Measurements from ENCODE around the gene ZNF45. TPM values are rescaled to one million over a fixed set of nuclear protein-coding genes. Genes with fewer than 3 reads are reported as not detected.
A peak's percentile ranks its signal among the peaks of the same experiment; 100 is the strongest.

ZNF45 gene
- total RNA-seq, 1 experiment from 2014 or later: 20.3 TPM

DNA sequence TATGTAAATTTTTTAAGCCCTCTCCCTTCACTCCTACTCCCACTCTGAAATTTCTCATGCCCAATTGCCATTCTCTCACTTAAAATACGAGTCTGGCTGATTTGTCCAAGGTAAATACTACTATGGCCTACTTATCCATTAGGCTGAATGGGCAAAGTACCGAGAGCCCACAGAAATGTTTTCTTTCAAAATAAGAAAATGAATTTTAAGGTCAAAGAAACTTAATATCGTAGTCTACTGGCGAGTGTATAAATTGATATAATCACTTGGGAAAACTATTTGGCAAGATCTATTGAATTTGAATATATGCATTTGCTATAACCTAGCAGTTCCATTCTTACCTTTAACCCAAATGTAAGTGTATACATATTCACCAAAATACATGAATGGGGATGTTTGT lies 32.7 kb downstream of the ZNF45 start:
- no peak overlapping the region for H3K27ac Mint-ChIP-seq (ENCODE audit: unreplicated experiment)
- no peak for DNase-seq
- intact Hi-C loops (cut with micrococcal nuclease; ENCODE audit: unreplicated experiment): no loop called here
- no peaks in the 10 kb centered on the region for H3K4me1 Mint-ChIP-seq (ENCODE audit: low read depth, unreplicated experiment)
- TF ChIP-seq, protein P1, sequence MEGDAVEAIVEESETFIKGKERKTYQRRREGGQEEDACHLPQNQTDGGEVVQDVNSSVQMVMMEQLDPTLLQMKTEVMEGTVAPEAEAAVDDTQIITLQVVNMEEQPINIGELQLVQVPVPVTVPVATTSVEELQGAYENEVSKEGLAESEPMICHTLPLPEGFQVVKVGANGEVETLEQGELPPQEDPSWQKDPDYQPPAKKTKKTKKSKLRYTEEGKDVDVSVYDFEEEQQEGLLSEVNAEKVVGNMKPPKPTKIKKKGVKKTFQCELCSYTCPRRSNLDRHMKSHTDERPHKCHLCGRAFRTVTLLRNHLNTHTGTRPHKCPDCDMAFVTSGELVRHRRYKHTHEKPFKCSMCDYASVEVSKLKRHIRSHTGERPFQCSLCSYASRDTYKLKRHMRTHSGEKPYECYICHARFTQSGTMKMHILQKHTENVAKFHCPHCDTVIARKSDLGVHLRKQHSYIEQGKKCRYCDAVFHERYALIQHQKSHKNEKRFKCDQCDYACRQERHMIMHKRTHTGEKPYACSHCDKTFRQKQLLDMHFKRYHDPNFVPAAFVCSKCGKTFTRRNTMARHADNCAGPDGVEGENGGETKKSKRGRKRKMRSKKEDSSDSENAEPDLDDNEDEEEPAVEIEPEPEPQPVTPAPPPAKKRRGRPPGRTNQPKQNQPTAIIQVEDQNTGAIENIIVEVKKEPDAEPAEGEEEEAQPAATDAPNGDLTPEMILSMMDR (IDR thresholded peaks at IDR 0.05; ENCODE audit: unreplicated experiment): no peak
- no TSS peak for BruUV-seq (replicated peaks)
- H3K4me3 Mint-ChIP-seq (ENCODE audit: low read depth, unreplicated experiment): peak overlapping the region; percentile 84
- peaks cover 29% of the 10 kb centered on the region for H3K9me3 Mint-ChIP-seq (ENCODE audit: low read depth, unreplicated experiment)
- CTCF ChIA-PET: interaction anchor here (1.4 kb wide), 1 partner anchor 49 kb away, joined by 3 read pairs; the partner anchor contains the start of gene ZNF221
- peaks cover 13% of the 10 kb centered on the region for H3K36me3 Mint-ChIP-seq (ENCODE audit: insufficient read depth, unreplicated experiment)
- no peaks in the 10 kb centered on the region for H3K27me3 Mint-ChIP-seq (ENCODE audit: unreplicated experiment)

DNA sequence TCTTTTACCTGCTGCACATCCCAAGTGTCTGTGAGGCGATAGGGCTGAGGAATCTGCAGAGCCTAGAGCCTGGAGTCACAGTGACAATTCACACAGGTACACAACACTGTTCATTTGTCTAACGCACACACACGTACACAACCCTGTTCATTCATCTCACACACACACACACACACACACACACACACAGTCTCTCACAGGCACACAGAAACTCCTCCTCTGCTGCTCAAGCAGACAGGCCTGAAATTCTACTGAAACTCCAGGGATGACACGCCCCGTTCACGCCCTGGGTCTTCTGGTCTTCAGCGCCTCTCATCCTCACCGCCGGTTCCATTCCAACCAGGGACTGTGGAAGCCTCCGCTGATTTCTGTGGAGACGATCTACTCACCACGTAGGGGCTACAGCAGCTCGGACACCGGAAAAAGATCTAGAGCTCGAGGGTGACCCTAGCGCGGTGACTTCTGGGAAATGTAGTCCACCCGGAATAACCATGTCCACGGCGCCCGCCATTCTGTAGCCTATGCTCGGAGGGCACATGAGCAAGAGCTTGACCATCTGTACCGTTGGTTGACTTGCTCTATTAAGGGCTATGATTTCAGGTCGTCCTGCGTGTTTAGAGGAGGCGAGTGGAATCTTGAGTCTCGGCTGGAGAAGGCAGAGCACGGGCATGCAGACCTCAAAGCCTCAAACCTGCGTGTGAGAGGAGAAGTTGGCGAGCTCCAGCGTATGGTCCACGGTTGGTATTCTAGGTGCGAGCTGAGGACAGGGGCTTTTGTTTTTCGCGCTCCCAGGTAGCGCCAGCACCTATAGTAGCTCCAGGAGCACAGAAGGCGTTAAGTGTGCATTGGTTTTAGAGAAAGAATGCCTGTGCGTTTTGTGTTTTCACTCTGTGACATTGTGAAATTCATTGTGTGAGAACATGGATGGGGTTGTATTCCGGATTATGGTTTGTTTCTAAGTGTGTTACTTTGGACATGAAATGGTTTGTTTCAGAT lies 33.4 kb downstream of the ZNF45 start:
- Mint-ChIP-seq H3K27ac (ENCODE audit: unreplicated experiment) (peak overlapping the region; percentile 88), H3K4me3 (ENCODE audit: low read depth, unreplicated experiment) (peak overlapping the region; percentile 84), H3K36me3 (ENCODE audit: insufficient read depth, unreplicated experiment) (peaks cover 13% of the 10 kb centered on the region), H3K27me3 (ENCODE audit: unreplicated experiment) (no peaks in the 10 kb centered on the region), H3K4me1 (ENCODE audit: low read depth, unreplicated experiment) (no peaks in the 10 kb centered on the region), H3K9me3 (ENCODE audit: low read depth, unreplicated experiment) (peaks cover 26% of the 10 kb centered on the region)
- TF ChIP-seq, protein P1 (IDR thresholded peaks at IDR 0.05; ENCODE audit: unreplicated experiment): no peak
- CTCF ChIA-PET: interaction anchor here (0.6 to 1.4 kb wide), 4 partner anchors 34 to 75 kb away, joined by 3 to 8 read pairs (median 4); partner anchors contain the start of genes ZNF221, ZNF283 and ZNF45
- peak; percentile 84 for DNase-seq
- intact Hi-C loops (cut with micrococcal nuclease; ENCODE audit: unreplicated experiment): no loop called here
- TSS peak; percentile 70 for BruUV-seq (replicated peaks)

DNA sequence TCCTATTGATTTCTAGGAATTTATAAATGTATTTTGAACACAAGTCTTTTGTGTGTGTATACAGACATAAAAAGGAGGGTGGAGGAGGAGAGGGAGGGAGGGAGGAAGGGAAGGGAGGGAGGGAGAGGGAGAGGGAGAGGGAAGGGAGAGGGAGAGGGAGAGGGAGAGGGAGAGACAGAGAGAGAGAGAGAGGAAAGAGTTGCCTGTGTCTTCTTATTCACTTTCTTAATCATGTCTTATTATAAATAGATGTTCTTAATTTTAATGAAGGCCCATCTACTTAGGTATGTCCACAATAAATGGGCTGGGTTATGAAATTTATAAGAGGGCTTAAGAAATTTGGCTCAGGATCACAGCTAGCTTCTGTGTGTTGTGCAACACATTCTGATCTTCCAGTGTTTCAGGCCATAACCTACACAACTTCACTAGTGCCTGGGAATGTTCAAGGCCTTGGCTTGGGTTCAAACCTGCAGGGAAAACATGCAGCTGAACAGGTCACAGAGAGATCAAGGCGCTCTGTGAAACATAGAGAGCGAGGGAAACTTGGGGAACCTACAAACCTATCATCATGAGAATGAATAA lies 39.3 kb downstream of the ZNF45 start:
- no peaks in the 10 kb centered on the region for H3K4me1 Mint-ChIP-seq (ENCODE audit: low read depth, unreplicated experiment)
- CTCF ChIA-PET: no interaction called here
- H3K4me3 Mint-ChIP-seq (ENCODE audit: low read depth, unreplicated experiment): no peak overlapping the region
- H3K36me3 Mint-ChIP-seq (ENCODE audit: insufficient read depth, unreplicated experiment): no peaks in the 10 kb centered on the region
- TF ChIP-seq, protein P1 (IDR thresholded peaks at IDR 0.05; ENCODE audit: unreplicated experiment): no peak
- BruUV-seq (replicated peaks): no TSS peak
- intact Hi-C loops (cut with micrococcal nuclease; ENCODE audit: unreplicated experiment): no loop called here
- no peak for DNase-seq
- H3K27ac Mint-ChIP-seq (ENCODE audit: unreplicated experiment): no peak overlapping the region
- H3K27me3 Mint-ChIP-seq (ENCODE audit: unreplicated experiment): no peaks in the 10 kb centered on the region
- peaks cover 19% of the 10 kb centered on the region for H3K9me3 Mint-ChIP-seq (ENCODE audit: low read depth, unreplicated experiment)

DNA sequence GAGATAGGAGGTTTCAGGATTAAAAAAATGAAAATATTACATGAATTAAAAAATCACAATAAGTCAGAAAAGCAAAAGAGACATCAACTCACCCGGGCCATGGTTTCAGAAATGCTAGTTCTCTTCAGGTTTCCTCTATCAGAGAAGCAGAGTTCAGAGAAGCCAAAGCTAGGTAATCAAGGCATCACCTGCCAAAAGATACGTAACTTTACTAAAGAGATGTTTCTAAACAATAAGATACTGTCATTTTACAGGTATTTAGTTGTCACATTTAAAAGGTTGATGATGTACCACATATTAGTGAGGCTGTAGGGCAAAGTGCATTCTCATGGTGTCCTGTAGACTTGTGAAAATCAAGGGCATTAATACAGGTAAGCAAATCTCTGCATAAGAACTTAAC lies 51.2 kb downstream of the ZNF45 start, which contains the start of gene ZNF404:
Gene ZNF404, minus strand, starts transcription at position 101 of the 400 bp plus-strand sequence.
- H3K36me3 Mint-ChIP-seq (ENCODE audit: insufficient read depth, unreplicated experiment): no peaks in the 10 kb centered on the region
- H3K4me3 Mint-ChIP-seq (ENCODE audit: low read depth, unreplicated experiment): no peak within 1 kb of the TSS
- CTCF ChIA-PET: interaction anchor here (0.5 to 0.6 kb wide), 2 partner anchors 422 to 732 kb away, joined by 3 read pairs; no protein-coding TSS in a partner anchor
- no peaks in the 10 kb centered on the region for H3K27me3 Mint-ChIP-seq (ENCODE audit: unreplicated experiment)
- intact Hi-C loops (cut with micrococcal nuclease; ENCODE audit: unreplicated experiment): no loop called here
- BruUV-seq (replicated peaks): no TSS peak
- no peaks in the 10 kb centered on the region for H3K4me1 Mint-ChIP-seq (ENCODE audit: low read depth, unreplicated experiment)
- no peak for DNase-seq
- TF ChIP-seq, protein P1 (IDR thresholded peaks at IDR 0.05; ENCODE audit: unreplicated experiment): no peak
- H3K27ac Mint-ChIP-seq (ENCODE audit: unreplicated experiment): no peak within 1 kb of the TSS
- peaks cover 27% of the 10 kb centered on the region for H3K9me3 Mint-ChIP-seq (ENCODE audit: low read depth, unreplicated experiment)

Measured in Calu3 (cell line).